ENCODE results near the gene C2orf42. TPM values are rescaled to one million over a fixed set of nuclear protein-coding genes. Genes with fewer than 3 reads are reported as not detected.
"Not testable (repeated sequence)": the region's sequence is repeated elsewhere in the genome, so short reads cannot be mapped to it uniquely, and the experiment has no call there.

Gene C2orf42
- total and polyA plus RNA-seq, 4 donors = 8.1 to 20.6 (median 13.7) TPM

DNA sequence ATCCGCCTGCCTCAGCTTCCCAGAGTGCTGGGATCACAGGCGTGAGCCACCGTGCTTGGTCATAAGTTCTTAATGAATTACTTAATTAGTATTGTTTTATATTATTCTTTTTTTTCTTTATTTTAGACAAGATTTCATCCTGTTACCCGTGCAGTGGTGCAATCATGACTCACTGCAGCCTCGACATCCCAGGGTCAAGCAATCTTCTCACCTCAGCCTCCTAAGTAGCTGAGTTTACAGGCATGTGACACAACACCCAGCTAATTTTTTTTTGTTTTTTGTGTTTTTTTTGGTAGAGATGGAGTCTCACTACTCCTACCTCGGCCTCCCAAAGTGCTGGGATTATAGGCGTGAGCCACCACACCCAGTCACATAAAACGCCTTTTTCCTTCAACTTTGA lies 17.3 kb downstream of the C2orf42 start:
- H3K4me3 ChIP-seq (ENCODE audit: low read depth in 1 of 3, low read length in 3 of 3) = no peak overlapping the region
- no peak for TF ChIP-seq SP1 (IDR thresholded peaks at IDR 0.05)
- TF ChIP-seq HNF4A (conservative IDR thresholded peaks at IDR 0.05) = no peak
- TF ChIP-seq, protein P1, sequence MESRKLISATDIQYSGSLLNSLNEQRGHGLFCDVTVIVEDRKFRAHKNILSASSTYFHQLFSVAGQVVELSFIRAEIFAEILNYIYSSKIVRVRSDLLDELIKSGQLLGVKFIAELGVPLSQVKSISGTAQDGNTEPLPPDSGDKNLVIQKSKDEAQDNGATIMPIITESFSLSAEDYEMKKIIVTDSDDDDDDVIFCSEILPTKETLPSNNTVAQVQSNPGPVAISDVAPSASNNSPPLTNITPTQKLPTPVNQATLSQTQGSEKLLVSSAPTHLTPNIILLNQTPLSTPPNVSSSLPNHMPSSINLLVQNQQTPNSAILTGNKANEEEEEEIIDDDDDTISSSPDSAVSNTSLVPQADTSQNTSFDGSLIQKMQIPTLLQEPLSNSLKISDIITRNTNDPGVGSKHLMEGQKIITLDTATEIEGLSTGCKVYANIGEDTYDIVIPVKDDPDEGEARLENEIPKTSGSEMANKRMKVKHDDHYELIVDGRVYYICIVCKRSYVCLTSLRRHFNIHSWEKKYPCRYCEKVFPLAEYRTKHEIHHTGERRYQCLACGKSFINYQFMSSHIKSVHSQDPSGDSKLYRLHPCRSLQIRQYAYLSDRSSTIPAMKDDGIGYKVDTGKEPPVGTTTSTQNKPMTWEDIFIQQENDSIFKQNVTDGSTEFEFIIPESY (IDR thresholded peaks at IDR 0.05) = no peak
- no peak for TF ChIP-seq TAF1 (conservative IDR thresholded peaks at IDR 0.05)
- no peak for TF ChIP-seq HNF4G (IDR thresholded peaks at IDR 0.05)
- TF ChIP-seq RAD21 (IDR thresholded peaks at IDR 0.05) = no peak
- no peak for TF ChIP-seq JUND (IDR thresholded peaks at IDR 0.05)
- no peak for TF ChIP-seq GABPA (IDR thresholded peaks at IDR 0.05 in 1 of 2, conservative IDR thresholded peaks at IDR 0.05 in 1 of 2)
- no peak overlapping the region for H3K27ac ChIP-seq (ENCODE audit: low read depth in 1 of 2, low read length in 2 of 2)
- H3K4me1 ChIP-seq (ENCODE audit: control insufficient read depth in 4 of 4, insufficient read depth in 4 of 4, low read length in 3 of 4) = no peaks in the 10 kb centered on the region
- DNase-seq (ENCODE audit: low spot score) = no peak
- no peaks in the 10 kb centered on the region for H3K9me3 ChIP-seq (ENCODE audit: control insufficient read depth in 4 of 4, low read length in 3 of 4)
- 95% methylated on average over 8 of the region's 8 CpGs for WGBS
- peaks cover 5 to 46% (median 35%) of the 10 kb centered on the region in 4 donors for H3K36me3 ChIP-seq (ENCODE audit: control insufficient read depth in 4 of 4, insufficient read depth in 3 of 4, low read depth in 1 of 4, low read length in 3 of 4)
- H3K9ac ChIP-seq (ENCODE audit: low read depth in 1 of 2, low read length in 2 of 2) = no peak overlapping the region
- no peaks in the 10 kb centered on the region for H3K27me3 ChIP-seq (ENCODE audit: control insufficient read depth in 4 of 4, insufficient read depth in 4 of 4, low read length in 3 of 4)

DNA sequence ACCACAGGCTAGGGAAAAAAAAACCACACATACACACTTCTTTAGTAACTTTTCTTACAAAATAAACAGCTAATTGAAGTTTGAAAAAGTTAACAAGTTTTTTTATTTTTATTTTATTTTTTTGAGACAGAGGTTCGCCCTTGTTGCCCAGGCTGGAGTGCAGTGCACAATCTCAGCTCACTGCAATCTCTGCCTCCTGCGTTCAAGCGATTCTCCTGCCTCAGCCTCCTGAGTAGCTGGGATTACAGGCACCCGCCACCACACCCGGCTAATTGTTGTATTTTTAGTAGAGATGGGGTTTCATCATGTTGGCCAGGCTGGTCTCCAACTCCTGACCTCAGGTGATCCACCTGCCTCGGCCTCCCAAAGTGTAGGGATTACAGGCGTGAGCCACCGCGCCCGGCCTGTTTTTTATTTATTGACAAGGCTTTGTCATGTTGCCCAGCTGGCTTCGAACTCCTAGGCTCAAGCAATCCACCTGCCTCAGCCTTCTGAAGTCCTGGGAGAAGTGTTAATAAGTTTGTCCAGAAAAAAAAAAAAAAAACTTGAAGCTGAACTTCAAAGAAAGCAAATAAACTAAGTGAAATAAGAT lies 21.1 kb downstream of the C2orf42 start:
- not testable (repeated sequence) for H3K9me3 ChIP-seq (ENCODE audit: control insufficient read depth in 4 of 4, low read length in 3 of 4); H3K4me3 ChIP-seq (ENCODE audit: low read depth in 1 of 3, low read length in 3 of 3); H3K4me1 ChIP-seq (ENCODE audit: control insufficient read depth in 4 of 4, insufficient read depth in 4 of 4, low read length in 3 of 4); H3K27me3 ChIP-seq (ENCODE audit: control insufficient read depth in 4 of 4, insufficient read depth in 4 of 4, low read length in 3 of 4); H3K27ac ChIP-seq (ENCODE audit: low read depth in 1 of 2, low read length in 2 of 2); H3K9ac ChIP-seq (ENCODE audit: low read depth in 1 of 2, low read length in 2 of 2); DNase-seq (ENCODE audit: low spot score)
- WGBS = 95% methylated on average over 11 of the region's 11 CpGs
- peaks cover 6 to 40% (median 34%) of the 10 kb centered on the region in 4 donors for H3K36me3 ChIP-seq (ENCODE audit: control insufficient read depth in 4 of 4, insufficient read depth in 3 of 4, low read depth in 1 of 4, low read length in 3 of 4)

DNA sequence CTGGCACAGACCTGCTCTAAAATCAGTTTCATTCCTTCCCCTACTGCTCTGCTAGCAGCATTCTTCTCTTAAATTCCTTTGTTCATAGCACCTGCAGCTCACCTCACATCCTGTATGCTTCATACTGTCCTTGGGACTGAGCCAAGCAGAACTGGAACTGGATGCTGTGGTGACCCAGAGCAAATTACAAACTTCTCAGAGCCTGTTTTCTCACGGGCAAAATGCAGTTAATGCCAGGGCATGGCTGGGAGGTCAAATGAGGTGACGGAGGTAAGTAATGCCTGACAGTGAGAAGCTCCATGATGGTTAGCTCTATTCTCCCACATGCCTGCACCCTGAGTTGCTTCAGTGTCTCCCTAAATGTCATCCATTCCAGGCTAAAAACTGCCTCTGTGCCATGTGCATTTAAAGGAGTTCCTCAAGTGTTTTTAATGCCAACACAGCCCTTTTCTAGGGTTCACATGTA lies 29.7 kb downstream of the C2orf42 start:
- Histone ChIP-seq H3K27ac (ENCODE audit: low read depth in 1 of 2, low read length in 2 of 2) (no peak overlapping the region), H3K4me1 (ENCODE audit: control insufficient read depth in 4 of 4, insufficient read depth in 4 of 4, low read length in 3 of 4) (no peaks in the 10 kb centered on the region), H3K9ac (ENCODE audit: low read depth in 1 of 2, low read length in 2 of 2) (no peak overlapping the region), H3K27me3 (ENCODE audit: control insufficient read depth in 4 of 4, insufficient read depth in 4 of 4, low read length in 3 of 4) (no peaks in the 10 kb centered on the region), H3K9me3 (ENCODE audit: control insufficient read depth in 4 of 4, low read length in 3 of 4) (no peaks in the 10 kb centered on the region), H3K36me3 (ENCODE audit: control insufficient read depth in 4 of 4, insufficient read depth in 3 of 4, low read depth in 1 of 4, low read length in 3 of 4) (peaks cover 4 to 32% (median 23%) of the 10 kb centered on the region in 4 donors), H3K4me3 (ENCODE audit: low read depth in 1 of 3, low read length in 3 of 3) (no peak overlapping the region)
- WGBS = 56% methylated on average over 2 of the region's 2 CpGs
- no peak for TF ChIP-seq RAD21 (IDR thresholded peaks at IDR 0.05)
- TF ChIP-seq, protein P2, sequence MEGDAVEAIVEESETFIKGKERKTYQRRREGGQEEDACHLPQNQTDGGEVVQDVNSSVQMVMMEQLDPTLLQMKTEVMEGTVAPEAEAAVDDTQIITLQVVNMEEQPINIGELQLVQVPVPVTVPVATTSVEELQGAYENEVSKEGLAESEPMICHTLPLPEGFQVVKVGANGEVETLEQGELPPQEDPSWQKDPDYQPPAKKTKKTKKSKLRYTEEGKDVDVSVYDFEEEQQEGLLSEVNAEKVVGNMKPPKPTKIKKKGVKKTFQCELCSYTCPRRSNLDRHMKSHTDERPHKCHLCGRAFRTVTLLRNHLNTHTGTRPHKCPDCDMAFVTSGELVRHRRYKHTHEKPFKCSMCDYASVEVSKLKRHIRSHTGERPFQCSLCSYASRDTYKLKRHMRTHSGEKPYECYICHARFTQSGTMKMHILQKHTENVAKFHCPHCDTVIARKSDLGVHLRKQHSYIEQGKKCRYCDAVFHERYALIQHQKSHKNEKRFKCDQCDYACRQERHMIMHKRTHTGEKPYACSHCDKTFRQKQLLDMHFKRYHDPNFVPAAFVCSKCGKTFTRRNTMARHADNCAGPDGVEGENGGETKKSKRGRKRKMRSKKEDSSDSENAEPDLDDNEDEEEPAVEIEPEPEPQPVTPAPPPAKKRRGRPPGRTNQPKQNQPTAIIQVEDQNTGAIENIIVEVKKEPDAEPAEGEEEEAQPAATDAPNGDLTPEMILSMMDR (IDR thresholded peaks at IDR 0.05; ENCODE audit: low read depth, low read length, missing input control) = no peak
- TF ChIP-seq, protein P1 (IDR thresholded peaks at IDR 0.05) = no peak
- no peak for TF ChIP-seq GABPA (IDR thresholded peaks at IDR 0.05 in 1 of 2, conservative IDR thresholded peaks at IDR 0.05 in 1 of 2)
- TF ChIP-seq NR2F2 (IDR thresholded peaks at IDR 0.05) = no peak
- TF ChIP-seq, protein P3, sequence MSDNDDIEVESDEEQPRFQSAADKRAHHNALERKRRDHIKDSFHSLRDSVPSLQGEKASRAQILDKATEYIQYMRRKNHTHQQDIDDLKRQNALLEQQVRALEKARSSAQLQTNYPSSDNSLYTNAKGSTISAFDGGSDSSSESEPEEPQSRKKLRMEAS (IDR thresholded peaks at IDR 0.05) = no peak
- no peak for TF ChIP-seq JUND (IDR thresholded peaks at IDR 0.05)
- DNase-seq (ENCODE audit: low spot score) = no peak

Measured in liver (tissue), 9 donors.